ENCODE results near the gene RIC3. TPM values are rescaled to one million over a fixed set of nuclear protein-coding genes. Genes with fewer than 3 reads are reported as not detected.

The RIC3 gene, protein sequence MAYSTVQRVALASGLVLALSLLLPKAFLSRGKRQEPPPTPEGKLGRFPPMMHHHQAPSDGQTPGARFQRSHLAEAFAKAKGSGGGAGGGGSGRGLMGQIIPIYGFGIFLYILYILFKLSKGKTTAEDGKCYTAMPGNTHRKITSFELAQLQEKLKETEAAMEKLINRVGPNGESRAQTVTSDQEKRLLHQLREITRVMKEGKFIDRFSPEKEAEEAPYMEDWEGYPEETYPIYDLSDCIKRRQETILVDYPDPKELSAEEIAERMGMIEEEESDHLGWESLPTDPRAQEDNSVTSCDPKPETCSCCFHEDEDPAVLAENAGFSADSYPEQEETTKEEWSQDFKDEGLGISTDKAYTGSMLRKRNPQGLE
- 10 to 100 TPM; 17.2 to 17.8 TPM for total RNA-seq

DNA sequence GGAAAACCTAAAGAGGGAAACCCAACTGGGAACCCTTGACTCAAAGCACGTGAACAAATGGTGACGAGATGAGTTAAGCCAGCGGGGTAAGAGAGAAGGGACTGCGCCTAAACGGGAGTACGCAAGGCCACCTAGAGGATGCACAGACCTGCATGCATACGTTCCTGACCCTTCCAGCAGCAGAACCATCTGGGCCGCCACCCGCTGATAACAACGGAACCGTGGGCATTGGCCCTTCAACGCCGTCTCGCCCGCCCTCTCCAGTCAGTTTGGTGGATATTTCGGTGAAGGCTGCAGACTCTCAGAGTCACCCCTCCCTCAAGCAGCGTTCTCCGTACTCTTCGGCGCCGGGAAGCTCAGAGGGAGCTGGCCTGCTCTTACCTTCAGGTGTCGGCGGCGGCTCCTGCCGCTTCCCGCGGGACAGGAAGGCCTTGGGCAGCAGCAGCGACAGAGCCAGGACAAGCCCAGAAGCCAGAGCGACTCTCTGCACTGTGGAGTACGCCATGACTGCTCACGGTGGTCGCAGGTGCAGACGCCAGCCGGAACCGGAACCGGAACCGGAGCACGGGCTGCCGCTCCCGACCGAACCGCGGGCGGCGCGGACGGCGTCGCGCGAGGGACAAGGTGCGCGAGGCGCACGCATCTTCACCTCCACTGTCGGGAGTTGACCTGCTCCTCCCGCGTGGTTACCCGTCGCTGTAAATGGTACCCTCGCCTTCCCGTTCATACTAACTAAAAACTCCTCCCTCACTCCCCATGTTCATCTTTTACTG is at the start of gene RIC3:
Gene RIC3 (minus strand): TSS at position 541 of the 773 bp plus-strand sequence. CDS start 36 bp downstream, at position 505.
- peak within 1 kb of the TSS; percentile 68 for H3K27ac Mint-ChIP-seq
- peaks cover 34% of the 10 kb centered on the region for H3K27me3 Mint-ChIP-seq (ENCODE audit: low read depth)
- peaks cover 23% of the 10 kb centered on the region for H3K4me1 Mint-ChIP-seq (ENCODE audit: low read depth)
- H3K36me3 Mint-ChIP-seq (ENCODE audit: insufficient read depth in 2 of 2) = peaks cover 4 to 7% of the 10 kb centered on the region in 2 donors
- H3K4me3 Mint-ChIP-seq = peak within 1 kb of the TSS; percentile 83 to 91
- ATAC-seq (replicated peaks in 1 of 2) = peak; percentile 87 to 91
- H3K9me3 Mint-ChIP-seq = peaks cover 0 to 2% of the 10 kb centered on the region in 2 donors
- DNase-seq = peak; percentile 60 to 67

DNA sequence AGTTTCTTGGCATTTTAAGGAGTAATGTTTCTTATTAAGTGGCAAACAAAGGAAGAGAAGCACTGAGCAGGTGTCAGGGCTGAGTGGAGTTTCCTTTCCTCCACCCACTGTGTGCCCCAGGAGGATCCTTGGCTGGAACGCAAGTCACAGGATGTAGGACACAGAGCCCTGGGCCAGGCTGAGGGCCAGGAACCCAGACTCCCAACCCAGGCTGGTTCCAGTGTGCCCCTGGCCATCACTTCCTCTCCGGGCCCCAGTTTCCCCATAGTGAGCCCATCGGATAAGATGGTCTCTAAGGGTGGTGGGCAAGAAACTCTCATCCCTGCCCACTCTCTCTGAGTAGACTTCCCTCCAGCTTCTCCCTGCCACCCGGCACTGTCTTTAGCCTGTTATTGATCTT is 49.6 kb upstream of the RIC3 start:
- Mint-ChIP-seq H3K36me3 (ENCODE audit: insufficient read depth in 2 of 2) (no peaks in the 10 kb centered on the region), H3K4me1 (ENCODE audit: low read depth) (peaks cover 7% of the 10 kb centered on the region), H3K27ac (no peak overlapping the region), H3K4me3 (no peak overlapping the region), H3K27me3 (ENCODE audit: low read depth) (peaks cover 8% of the 10 kb centered on the region), H3K9me3 (no peaks in the 10 kb centered on the region)
- DNase-seq = no peak
- ATAC-seq (replicated peaks in 1 of 2) = no peak

DNA sequence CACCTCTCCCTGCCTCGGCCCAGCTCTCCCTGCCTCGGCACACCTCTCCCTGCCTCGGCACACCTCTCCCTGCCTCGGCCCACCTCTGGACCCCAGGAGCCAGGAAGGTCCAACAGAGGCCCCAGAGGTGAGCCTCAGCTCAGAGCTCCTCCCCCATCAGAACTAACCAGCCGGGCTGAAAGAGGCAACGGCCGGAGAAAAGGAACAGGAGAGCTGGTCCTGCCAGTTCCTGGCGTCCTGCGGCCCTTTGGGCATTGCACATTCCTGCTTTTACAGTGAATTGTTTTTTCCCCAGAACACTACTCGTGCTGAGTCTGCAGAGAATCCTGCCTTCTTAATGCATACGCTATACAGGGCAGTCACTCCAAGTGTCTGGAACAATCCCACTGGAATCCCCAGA is 49.1 kb upstream of the RIC3 start:
- ATAC-seq (replicated peaks in 1 of 2) (no peak), DNase-seq (no peak)
- Mint-ChIP-seq H3K4me3 (no peak overlapping the region), H3K4me1 (ENCODE audit: low read depth) (peaks cover 4% of the 10 kb centered on the region), H3K36me3 (ENCODE audit: insufficient read depth in 2 of 2) (no peaks in the 10 kb centered on the region), H3K9me3 (no peaks in the 10 kb centered on the region), H3K27ac (no peak overlapping the region), H3K27me3 (ENCODE audit: low read depth) (peaks cover 6% of the 10 kb centered on the region)

DNA sequence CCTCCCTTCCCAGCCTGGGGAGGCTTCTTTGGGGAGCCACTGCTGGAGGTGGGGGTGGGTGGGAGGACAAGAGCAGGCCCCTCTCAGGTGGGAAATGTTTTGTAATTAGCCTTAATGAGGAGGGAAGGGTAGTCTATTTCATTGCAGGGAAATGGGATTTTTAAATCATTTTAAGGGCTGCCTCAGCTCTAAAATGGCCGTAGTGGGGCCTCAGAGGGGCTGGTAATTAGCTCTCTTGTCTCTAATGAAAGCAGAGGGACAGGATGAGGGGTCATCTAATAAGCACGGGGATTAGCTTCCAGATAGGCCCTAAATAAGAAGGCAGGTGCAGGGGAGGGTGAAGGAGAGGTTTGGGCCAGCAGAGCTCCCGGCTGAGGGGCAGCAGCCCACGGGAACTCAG is 48.3 kb upstream of the RIC3 start:
- Mint-ChIP-seq H3K36me3 (ENCODE audit: insufficient read depth in 2 of 2) (no peaks in the 10 kb centered on the region), H3K4me1 (ENCODE audit: low read depth) (no peaks in the 10 kb centered on the region), H3K27ac (no peak overlapping the region), H3K9me3 (no peaks in the 10 kb centered on the region), H3K27me3 (ENCODE audit: low read depth) (peaks cover 6% of the 10 kb centered on the region), H3K4me3 (no peak overlapping the region)
- DNase-seq = no peak
- ATAC-seq (replicated peaks in 1 of 2) = no peak

DNA sequence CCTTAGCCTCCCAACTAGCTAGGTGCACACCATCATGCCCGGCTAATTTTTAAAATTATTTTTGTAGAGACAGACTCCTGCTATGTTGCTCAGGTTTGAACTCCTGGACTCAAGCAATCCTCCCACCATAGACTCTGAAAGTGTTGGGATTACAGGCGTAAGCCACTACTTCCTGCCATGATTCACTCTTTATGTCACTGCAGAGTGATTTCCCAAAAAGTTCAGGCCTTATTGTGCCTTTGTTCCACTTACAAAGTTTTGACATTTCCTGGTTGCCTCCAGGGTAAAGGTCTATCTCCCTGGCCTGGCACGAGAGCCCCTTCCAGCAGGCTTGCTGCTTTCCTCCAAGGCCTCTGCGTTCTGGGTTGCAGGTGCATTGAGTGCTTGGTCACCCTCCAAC is 44.6 kb upstream of the RIC3 start:
- no peak overlapping the region for H3K27ac Mint-ChIP-seq
- H3K9me3 Mint-ChIP-seq = no peaks in the 10 kb centered on the region
- peaks cover 29% of the 10 kb centered on the region for H3K27me3 Mint-ChIP-seq (ENCODE audit: low read depth)
- DNase-seq = no peak
- no peaks in the 10 kb centered on the region for H3K36me3 Mint-ChIP-seq (ENCODE audit: insufficient read depth in 2 of 2)
- ATAC-seq (replicated peaks in 1 of 2) = no peak
- no peaks in the 10 kb centered on the region for H3K4me1 Mint-ChIP-seq (ENCODE audit: low read depth)
- no peak overlapping the region for H3K4me3 Mint-ChIP-seq

DNA sequence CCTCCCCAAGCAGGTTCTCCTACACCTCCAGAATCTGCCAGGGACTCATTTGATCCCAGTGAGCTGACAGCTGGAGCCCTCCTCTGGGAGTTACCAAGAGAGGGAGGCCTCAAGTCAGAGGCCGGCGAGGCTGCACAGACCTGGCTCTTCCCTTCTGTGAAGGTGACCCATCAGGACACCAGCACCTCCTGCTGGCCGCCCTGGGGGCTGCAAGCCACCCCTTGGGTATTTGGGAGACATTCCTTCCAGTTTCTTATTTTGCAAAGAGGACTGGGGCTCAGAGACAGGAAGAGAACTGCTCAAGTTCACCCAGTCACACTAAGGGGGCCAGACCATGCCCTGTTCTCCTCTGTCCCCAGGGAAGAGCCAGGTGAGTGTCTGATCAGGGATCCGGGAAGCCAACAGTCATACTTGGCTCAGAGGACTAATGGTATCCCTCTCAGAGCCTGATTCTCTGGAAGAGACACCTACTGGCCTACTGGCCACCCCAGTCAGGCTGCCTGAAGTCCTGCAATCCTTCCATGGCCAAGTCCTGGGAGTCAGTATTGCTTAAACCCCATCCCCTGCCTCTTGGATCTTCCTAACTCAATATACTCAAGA is 40.5 kb upstream of the RIC3 start:
- Mint-ChIP-seq H3K4me1 (ENCODE audit: low read depth) (peaks cover 9% of the 10 kb centered on the region), H3K27me3 (ENCODE audit: low read depth) (peaks cover 53% of the 10 kb centered on the region), H3K36me3 (ENCODE audit: insufficient read depth in 2 of 2) (no peaks in the 10 kb centered on the region), H3K4me3 (no peak overlapping the region), H3K27ac (no peak overlapping the region), H3K9me3 (no peaks in the 10 kb centered on the region)
- ATAC-seq (replicated peaks in 1 of 2) = no peak
- DNase-seq = peak; percentile 37 to 48

DNA sequence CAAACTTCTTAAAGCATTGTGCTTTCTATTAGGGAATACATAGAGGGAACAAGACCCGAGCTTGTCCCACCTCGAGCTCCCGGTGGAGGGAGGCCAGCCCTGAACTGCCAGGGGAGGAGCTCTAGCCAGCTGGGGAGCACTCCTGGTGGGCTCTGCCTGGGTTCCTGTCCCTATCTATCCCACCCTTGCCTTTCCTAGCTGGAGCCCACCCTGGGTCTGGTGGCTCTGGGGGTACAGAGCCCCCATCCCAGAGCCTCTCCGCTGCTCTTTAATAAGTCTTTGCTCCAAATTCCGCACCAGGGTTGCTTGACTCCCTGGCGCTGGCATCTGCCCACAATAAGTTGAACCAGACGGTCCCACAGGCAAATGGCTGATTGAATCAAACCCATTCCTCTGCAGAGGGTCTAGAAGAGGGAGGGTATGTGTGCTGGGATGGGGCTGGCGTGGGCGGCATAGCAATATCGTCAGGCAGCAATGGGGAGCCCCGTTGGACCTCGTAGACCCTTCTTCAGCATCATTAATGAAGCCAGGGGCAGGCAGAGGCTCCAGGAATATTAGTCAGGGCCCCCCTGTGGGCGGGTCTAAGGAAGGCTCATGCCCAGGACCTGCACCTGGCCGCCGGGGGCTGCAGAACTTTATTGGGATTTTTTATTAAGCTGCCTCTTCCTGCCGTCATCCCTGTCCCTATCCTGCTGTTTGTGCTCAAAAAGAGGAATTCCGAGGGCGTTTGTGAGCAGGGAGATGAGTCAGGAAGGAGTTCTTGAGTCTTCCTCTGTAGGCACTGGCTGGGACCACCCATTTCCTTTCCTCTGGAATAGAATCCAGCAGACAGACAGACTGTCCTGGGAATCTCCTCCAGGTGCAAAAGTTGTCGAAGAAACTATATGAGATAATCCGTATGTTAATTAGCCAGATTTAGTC is 38.5 kb upstream of the RIC3 start:
- Mint-ChIP-seq H3K4me1 (ENCODE audit: low read depth) (peaks cover 9% of the 10 kb centered on the region), H3K36me3 (ENCODE audit: insufficient read depth in 2 of 2) (no peaks in the 10 kb centered on the region), H3K27ac (no peak overlapping the region), H3K27me3 (ENCODE audit: low read depth) (peaks cover 53% of the 10 kb centered on the region), H3K9me3 (no peaks in the 10 kb centered on the region), H3K4me3 (peak overlapping the region in 1 of 2 donors; percentile 32)
- ATAC-seq (replicated peaks in 1 of 2) (no peak), DNase-seq (no peak)

DNA sequence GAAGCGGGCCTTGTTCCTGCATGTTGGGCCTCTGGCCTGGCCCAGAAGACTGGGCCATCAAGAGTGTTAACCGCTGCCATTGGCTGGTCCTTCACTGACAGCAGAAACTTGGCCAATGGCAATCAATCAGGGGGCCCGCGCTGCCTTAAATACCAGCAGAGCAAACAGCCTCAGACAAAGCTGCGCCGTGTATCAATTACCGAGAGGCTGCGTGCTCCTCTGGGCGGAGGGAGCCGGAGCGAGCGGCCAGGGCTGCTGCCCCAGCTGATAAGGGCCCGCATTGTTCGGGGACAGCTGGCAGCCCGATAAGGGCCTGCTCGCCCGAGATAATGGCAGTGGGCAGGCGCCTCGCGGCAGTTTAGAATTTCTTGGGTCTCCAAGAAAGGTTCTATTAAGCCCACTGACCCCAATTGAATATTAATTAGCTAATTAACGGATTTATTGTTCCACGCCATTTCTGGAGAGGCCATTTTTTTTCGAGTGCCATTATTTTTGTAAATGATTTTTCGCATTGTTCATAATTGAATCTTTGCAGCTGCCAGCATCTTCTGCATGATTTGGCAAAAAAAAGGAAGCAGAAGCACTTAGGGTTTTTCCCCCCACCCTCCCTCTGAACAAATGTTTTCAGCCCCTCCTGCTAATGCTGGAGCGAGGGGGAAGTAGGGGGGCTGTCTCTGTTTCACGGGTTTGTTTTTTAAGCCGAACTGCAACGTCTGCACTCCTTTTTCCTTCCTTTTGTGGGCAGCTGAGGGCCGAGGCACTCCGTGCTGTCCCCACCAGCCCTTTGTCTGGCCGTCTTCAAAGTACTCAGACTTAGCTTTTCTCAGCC is 37.6 kb upstream of the RIC3 start:
- Mint-ChIP-seq H3K27me3 (ENCODE audit: low read depth) (peaks cover 53% of the 10 kb centered on the region), H3K4me1 (ENCODE audit: low read depth) (peaks cover 9% of the 10 kb centered on the region), H3K4me3 (peak overlapping the region in 1 of 2 donors; percentile 32), H3K9me3 (no peaks in the 10 kb centered on the region), H3K36me3 (ENCODE audit: insufficient read depth in 2 of 2) (no peaks in the 10 kb centered on the region), H3K27ac (no peak overlapping the region)
- no peak for DNase-seq
- ATAC-seq (replicated peaks in 1 of 2) = no peak

DNA sequence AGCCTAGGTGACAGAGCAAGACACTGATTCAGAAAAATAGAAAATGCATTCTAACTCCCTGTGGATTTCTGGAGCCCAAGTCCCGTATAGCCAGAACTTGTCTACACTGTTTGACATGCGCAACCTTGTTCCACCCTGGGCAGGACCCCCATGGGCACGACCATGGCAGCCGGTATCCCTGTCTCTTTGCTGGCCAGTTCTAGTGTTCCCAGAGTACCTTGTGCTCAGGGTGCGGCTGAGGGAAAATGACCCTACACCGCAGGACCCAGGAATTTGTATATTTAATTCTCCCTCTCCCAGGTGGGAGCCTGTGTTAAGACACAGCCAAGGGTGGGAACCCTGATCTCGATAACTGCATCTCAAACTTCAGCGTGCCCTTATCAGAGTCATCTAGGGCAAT is 36.7 kb upstream of the RIC3 start:
- DNase-seq (no peak), ATAC-seq (replicated peaks in 1 of 2) (no peak)
- Mint-ChIP-seq H3K27ac (no peak overlapping the region), H3K27me3 (ENCODE audit: low read depth) (peaks cover 46% of the 10 kb centered on the region), H3K4me3 (no peak overlapping the region), H3K9me3 (no peaks in the 10 kb centered on the region), H3K36me3 (ENCODE audit: insufficient read depth in 2 of 2) (no peaks in the 10 kb centered on the region), H3K4me1 (ENCODE audit: low read depth) (peaks cover 9% of the 10 kb centered on the region)

DNA sequence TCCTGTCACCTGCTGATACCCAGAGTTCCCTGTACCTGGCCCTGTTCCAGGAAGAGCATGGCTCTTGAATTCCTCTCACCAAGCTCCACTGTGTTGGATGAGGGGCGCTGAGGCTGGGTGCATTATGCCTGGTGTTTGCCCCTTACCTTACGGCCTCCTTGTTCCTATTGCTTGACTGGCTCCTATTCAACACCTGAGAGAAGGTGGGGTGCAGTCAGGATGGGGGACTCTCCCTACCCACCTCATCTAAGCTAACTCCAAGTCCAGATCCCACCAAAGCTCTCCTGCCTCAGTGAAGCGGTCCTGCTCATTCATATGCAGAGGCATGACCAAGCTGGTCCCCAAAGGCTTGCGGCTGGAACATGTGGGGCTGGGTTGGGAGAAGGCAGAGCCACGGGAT is 35.8 kb upstream of the RIC3 start:
- no peaks in the 10 kb centered on the region for H3K9me3 Mint-ChIP-seq
- H3K27ac Mint-ChIP-seq = no peak overlapping the region
- H3K36me3 Mint-ChIP-seq (ENCODE audit: insufficient read depth in 2 of 2) = no peaks in the 10 kb centered on the region
- no peak overlapping the region for H3K4me3 Mint-ChIP-seq
- no peak for ATAC-seq (replicated peaks in 1 of 2)
- DNase-seq = no peak
- peaks cover 9% of the 10 kb centered on the region for H3K4me1 Mint-ChIP-seq (ENCODE audit: low read depth)
- H3K27me3 Mint-ChIP-seq (ENCODE audit: low read depth) = peaks cover 46% of the 10 kb centered on the region

DNA sequence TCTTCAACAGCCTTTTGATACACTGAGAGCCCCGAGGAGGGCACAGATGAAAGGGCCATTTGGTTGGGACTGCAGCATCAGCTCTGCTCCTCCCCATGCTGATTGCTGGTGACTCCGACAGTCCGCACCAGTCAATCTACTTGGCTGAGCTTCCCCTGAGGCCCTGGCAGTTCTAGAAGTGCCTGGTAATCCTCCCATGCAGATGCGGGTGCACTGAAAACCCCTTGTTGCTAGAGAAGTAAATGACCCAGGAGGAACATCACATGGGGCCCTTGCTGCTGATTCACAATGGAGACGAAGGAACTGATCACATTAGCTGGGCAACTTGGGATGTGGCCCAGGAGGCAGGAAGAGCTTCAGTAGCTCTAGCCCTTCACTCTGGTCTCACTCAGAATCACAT is 35.2 kb upstream of the RIC3 start:
- H3K36me3 Mint-ChIP-seq (ENCODE audit: insufficient read depth in 2 of 2) = no peaks in the 10 kb centered on the region
- peaks cover 9% of the 10 kb centered on the region for H3K4me1 Mint-ChIP-seq (ENCODE audit: low read depth)
- H3K27ac Mint-ChIP-seq = no peak overlapping the region
- peaks cover 44% of the 10 kb centered on the region for H3K27me3 Mint-ChIP-seq (ENCODE audit: low read depth)
- no peaks in the 10 kb centered on the region for H3K9me3 Mint-ChIP-seq
- ATAC-seq (replicated peaks in 1 of 2) = no peak
- no peak overlapping the region for H3K4me3 Mint-ChIP-seq
- no peak for DNase-seq

DNA sequence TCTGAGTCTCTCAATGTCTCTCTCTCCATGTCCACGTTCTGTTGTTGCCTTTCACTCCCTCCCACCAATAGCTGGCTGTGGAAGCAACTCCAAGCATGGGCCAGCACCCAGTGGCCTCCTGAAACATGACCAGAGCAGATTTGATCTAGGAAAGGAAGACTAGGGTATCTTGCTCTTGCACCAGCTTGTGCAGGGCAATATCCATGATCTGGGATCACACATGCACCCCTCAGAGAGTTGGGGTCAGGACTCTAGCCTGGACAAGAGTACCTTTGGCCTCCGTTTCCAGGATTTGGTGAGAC is 34.5 kb upstream of the RIC3 start:
- ATAC-seq (replicated peaks in 1 of 2) (no peak), DNase-seq (no peak)
- H3K4me3 Mint-ChIP-seq = no peak overlapping the region
- H3K27me3 Mint-ChIP-seq (ENCODE audit: low read depth) = peaks cover 40% of the 10 kb centered on the region
- no peaks in the 10 kb centered on the region for H3K36me3 Mint-ChIP-seq (ENCODE audit: insufficient read depth in 2 of 2)
- H3K27ac Mint-ChIP-seq = no peak overlapping the region
- no peaks in the 10 kb centered on the region for H3K9me3 Mint-ChIP-seq
- H3K4me1 Mint-ChIP-seq (ENCODE audit: low read depth) = peaks cover 9% of the 10 kb centered on the region

All from activated T-cell treated with anti-CD3 and anti-CD28 coated beads, Interleukin-2, amount 50 U/mL, for 72 hours (primary cell).